HepG2 (cell line): ENCODE results near the gene ZNF597. TPM values are rescaled to one million over a fixed set of nuclear protein-coding genes. Genes with fewer than 3 reads are reported as not detected.

Source experiments
- CBFB ChIP-seq: sonication (generic); formaldehyde crosslinking; IDR thresholded peaks from 2 replicates; pipeline ENCODE4 v1.4.0; 2020; ENCODE audit warnings: missing genetic modification reagents
- GTF3A ChIP-seq: sonication (generic); formaldehyde crosslinking; conservative IDR thresholded peaks from 2 replicates; pipeline ENCODE4 v1.4.0; 2020; ENCODE audit warnings: mild to moderate bottlenecking, missing genetic modification reagents
- HNRNPLL ChIP-seq: fragments of 200-400 bp; formaldehyde crosslinking; IDR thresholded peaks from 2 replicates; pipeline ENCODE4 v1.6.1; 2017; ENCODE audit warnings: mild to moderate bottlenecking, low read depth, low read length; ENCODE audit not compliant: poor library complexity, severe bottlenecking
- KLF12 ChIP-seq: sonication (generic); formaldehyde crosslinking; IDR thresholded peaks from 2 replicates; pipeline ENCODE4 v1.4.0; 2020; ENCODE audit warnings: missing genetic modification reagents, borderline replicate concordance
- KMT2A ChIP-seq: sonication (generic); formaldehyde crosslinking; IDR thresholded peaks from 2 replicates; pipeline ENCODE4 v1.4.0; 2020; ENCODE audit warnings: missing genetic modification reagents
- MIER2 ChIP-seq: IDR thresholded peaks from 2 replicates; pipeline ENCODE4 v1.6.1; 2016; ENCODE audit warnings: missing biosample characterization, missing genetic modification reagents
- MYC ChIP-seq: sonication (generic); formaldehyde crosslinking; IDR thresholded peaks from 2 replicates; pipeline ENCODE4 v1.9.0; 2021; ENCODE audit warnings: missing genetic modification reagents, borderline replicate concordance
- PHB2 ChIP-seq: fragments of 450-650 bp; IDR thresholded peaks from 2 replicates; pipeline ENCODE4 v1.6.1; 2018; ENCODE audit not compliant: partially characterized antibody
- PRPF4 ChIP-seq: fragments of 200-400 bp; formaldehyde crosslinking; IDR thresholded peaks from 2 replicates; pipeline ENCODE4 v1.6.1; 2016; ENCODE audit warnings: low read length, low read depth; ENCODE audit not compliant: poor library complexity, severe bottlenecking
- RFXAP ChIP-seq: sonication (generic); formaldehyde crosslinking; IDR thresholded peaks from 2 replicates; pipeline ENCODE4 v1.4.0; 2020; ENCODE audit warnings: missing genetic modification reagents, borderline replicate concordance
- STAG1 ChIP-seq: sonication (generic); formaldehyde crosslinking; IDR thresholded peaks from 2 replicates; pipeline ENCODE4 v1.4.0; 2020; ENCODE audit warnings: missing genetic modification reagents
- TCF12 ChIP-seq, 2 experiments: fragments of 450-650 bp in 1 of 2; sonication (generic) in 1 of 2; formaldehyde crosslinking in 1 of 2; IDR thresholded peaks; 2 replicates each; pipeline versions ENCODE4 v1.6.1 to v1.8.0; 2017 to 2022; ENCODE audit warnings: antibody characterized with exemption in 1 of 2, mild to moderate bottlenecking in 1 of 2, missing genetic modification reagents in 1 of 2, moderate library complexity in 1 of 2
- ZIK1 ChIP-seq: sonication (generic); formaldehyde crosslinking; IDR thresholded peaks from 2 replicates; pipeline ENCODE4 v1.5.0; 2020; ENCODE audit warnings: mild to moderate bottlenecking, low read depth, missing genetic modification reagents, borderline replicate concordance
- ZNF256 ChIP-seq: sonication (generic); formaldehyde crosslinking; conservative IDR thresholded peaks from 2 replicates; pipeline ENCODE4 v1.4.0; 2020; ENCODE audit warnings: missing genetic modification reagents
- ZNF546 ChIP-seq: sonication (generic); formaldehyde crosslinking; conservative IDR thresholded peaks from 2 replicates; pipeline ENCODE4 v1.8.1; 2023; ENCODE audit warnings: mild to moderate bottlenecking, missing genetic modification reagents
- ZNF570 ChIP-seq: sonication (generic); formaldehyde crosslinking; IDR thresholded peaks from 2 replicates; pipeline ENCODE4 v1.4.0; 2020; ENCODE audit warnings: mild to moderate bottlenecking, missing genetic modification reagents, borderline replicate concordance
- ZNF672 ChIP-seq: sonication (generic); formaldehyde crosslinking; IDR thresholded peaks from 2 replicates; pipeline ENCODE4 v1.8.1; 2022; ENCODE audit warnings: missing genetic modification reagents
- ZNF709 ChIP-seq: sonication (generic); formaldehyde crosslinking; IDR thresholded peaks from 2 replicates; pipeline ENCODE4 v1.5.0; 2020; ENCODE audit warnings: mild to moderate bottlenecking, missing genetic modification reagents
- ZNF772 ChIP-seq: sonication (generic); formaldehyde crosslinking; IDR thresholded peaks from 2 replicates; pipeline ENCODE4 v1.5.0; 2020; ENCODE audit warnings: mild to moderate bottlenecking, missing genetic modification reagents
- ZNF773 ChIP-seq: sonication (generic); formaldehyde crosslinking; IDR thresholded peaks from 2 replicates; pipeline ENCODE4 v1.4.0; 2020; ENCODE audit warnings: missing genetic modification reagents, borderline replicate concordance
- ZNF781 ChIP-seq: sonication (generic); formaldehyde crosslinking; IDR thresholded peaks from 2 replicates; pipeline ENCODE4 v1.5.1; 2020; ENCODE audit warnings: borderline replicate concordance, mild to moderate bottlenecking, missing genetic modification reagents; ENCODE audit errors: not compliant biosample characterization
- polyA plus RNA-seq, 8 experiments: library from polyadenylated mRNA; depleted of rRNA in 3 of 8; stranded (reverse) in 7 of 8; unstranded in 1 of 8; fragments of >200 nt; fragmentation: Illumina TruSeq in 4 of 8; extraction: Trizol in 4 of 8; gene quantifications; 2 replicates each; pipeline versions ENCODE4 v1.2.1 to v1.2.3, GENCODE V29; 2011 to 2016; ENCODE audit warnings: low read depth in 4 of 8, missing spikeins in 1 of 8, mixed read lengths in 1 of 8; ENCODE audit not compliant: insufficient read depth in 1 of 8
- total RNA-seq, 5 experiments: library from RNA; depleted of rRNA; stranded (reverse); fragments of >200 nt; fragmentation: Illumina TruSeq; extraction: Trizol; gene quantifications; 2 replicates each; pipeline ENCODE4 v1.2.3, GENCODE V29; 2016; ENCODE audit warnings: low read depth in 1 of 5
- TF ChIP-seq, protein P1 (sequence below): fragments of 450-650 bp; IDR thresholded peaks from 2 replicates; pipeline ENCODE4 v1.6.1; 2017
- TF ChIP-seq, protein P2 (sequence below): IDR thresholded peaks from 2 replicates; pipeline ENCODE4 v1.6.1; 2012; ENCODE audit warnings: low read depth, low read length, improper control_type of control experiment
- TF ChIP-seq, protein P3 (sequence below): sonication (generic); formaldehyde crosslinking; conservative IDR thresholded peaks from 2 replicates; pipeline ENCODE4 v1.4.0; 2020; ENCODE audit warnings: mild to moderate bottlenecking, missing genetic modification reagents, moderate library complexity

Gene ZNF597
- total and polyA plus RNA-seq, 2 of the 13 experiments (the other 11 are each of a cell fraction or from before 2014, with no cell fraction given), result 1.3 to 2.4 TPM

DNA sequence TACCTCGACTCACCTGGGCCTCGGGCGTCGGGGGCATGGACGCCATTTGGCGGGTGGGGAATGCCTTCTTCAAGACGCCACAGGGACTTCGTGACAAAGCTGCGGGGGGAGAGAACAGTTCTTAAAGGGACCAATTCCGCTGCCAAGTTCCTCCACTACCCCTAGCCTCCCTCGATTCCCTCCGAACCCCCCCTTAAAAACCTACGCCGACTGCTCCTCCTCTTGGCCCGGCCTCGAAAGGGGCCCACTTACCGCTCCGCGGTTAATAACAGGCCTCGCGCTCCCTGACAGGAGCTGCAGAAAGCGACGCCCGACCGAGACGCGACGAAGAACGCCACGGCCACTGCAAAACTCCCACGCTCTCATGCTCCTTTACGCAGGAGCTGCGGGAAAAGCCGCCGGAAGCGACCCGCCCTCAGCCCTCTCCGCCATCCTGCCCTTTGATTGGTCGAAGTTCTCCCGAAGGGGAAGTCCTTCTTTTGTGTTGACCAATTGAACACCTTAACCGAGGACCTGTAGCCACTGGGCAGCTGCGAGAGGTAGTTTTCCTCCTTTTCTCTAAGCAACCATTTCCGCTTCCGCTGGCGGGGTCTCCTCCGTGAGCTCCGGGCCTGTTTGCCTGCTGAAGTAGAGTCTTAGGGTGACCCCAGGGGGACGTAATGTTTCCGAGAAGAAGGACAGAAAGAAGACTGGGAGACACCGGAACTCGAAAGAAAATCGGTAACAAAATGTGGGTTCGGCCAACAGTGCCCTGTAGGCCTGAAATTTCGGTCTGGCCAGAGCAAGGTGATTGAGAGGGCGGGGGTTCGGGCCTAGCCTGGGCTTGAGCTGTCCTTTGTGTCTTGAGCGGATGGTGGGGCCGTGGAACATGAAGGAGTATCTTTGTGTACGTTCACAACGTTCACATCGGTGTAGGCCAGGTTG, at the start of gene ZNF597, which contains the start of gene NAA60 (continued):
- no peak for TF ChIP-seq ZNF781
- TF ChIP-seq PHB2, result no peak
- TF ChIP-seq ZNF672, result no peak
- TF ChIP-seq CBFB (CRISPR knock-in tag), result no peak
- no peak for TF ChIP-seq MIER2 (CRISPR knock-in tag)
- TF ChIP-seq KMT2A (CRISPR knock-in tag), result no peak
- TF ChIP-seq, protein P1, sequence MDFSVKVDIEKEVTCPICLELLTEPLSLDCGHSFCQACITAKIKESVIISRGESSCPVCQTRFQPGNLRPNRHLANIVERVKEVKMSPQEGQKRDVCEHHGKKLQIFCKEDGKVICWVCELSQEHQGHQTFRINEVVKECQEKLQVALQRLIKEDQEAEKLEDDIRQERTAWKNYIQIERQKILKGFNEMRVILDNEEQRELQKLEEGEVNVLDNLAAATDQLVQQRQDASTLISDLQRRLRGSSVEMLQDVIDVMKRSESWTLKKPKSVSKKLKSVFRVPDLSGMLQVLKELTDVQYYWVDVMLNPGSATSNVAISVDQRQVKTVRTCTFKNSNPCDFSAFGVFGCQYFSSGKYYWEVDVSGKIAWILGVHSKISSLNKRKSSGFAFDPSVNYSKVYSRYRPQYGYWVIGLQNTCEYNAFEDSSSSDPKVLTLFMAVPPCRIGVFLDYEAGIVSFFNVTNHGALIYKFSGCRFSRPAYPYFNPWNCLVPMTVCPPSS, result no peak
- no peak for TF ChIP-seq STAG1 (CRISPR knock-in tag)
- TF ChIP-seq, protein P2, sequence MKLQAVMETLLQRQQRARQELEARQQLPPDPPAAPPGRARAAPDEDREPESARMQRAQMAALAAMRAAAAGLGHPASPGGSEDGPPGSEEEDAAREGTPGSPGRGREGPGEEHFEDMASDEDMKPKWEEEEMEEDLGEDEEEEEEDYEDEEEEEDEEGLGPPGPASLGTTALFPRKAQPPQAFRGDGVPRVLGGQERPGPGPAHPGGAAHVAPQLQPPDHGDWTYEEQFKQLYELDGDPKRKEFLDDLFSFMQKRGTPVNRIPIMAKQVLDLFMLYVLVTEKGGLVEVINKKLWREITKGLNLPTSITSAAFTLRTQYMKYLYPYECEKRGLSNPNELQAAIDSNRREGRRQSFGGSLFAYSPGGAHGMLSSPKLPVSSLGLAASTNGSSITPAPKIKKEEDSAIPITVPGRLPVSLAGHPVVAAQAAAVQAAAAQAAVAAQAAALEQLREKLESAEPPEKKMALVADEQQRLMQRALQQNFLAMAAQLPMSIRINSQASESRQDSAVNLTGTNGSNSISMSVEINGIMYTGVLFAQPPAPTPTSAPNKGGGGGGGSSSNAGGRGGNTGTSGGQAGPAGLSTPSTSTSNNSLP, result no peak
- TF ChIP-seq ZNF772, result no peak
- no peak for TF ChIP-seq PRPF4
- TF ChIP-seq KLF12 (CRISPR knock-in tag), result no peak
- TF ChIP-seq ZNF709 (CRISPR knock-in tag), result no peak
- TF ChIP-seq MYC (CRISPR knock-in tag), result peak; percentile 45; the same call in 1 of the 2 replicates
- no peak for TF ChIP-seq ZNF546
- no peak for TF ChIP-seq ZNF773 (CRISPR knock-in tag)
- TF ChIP-seq ZNF256 (CRISPR knock-in tag), result no peak
- TF ChIP-seq ZNF570 (CRISPR knock-in tag), result no peak
- no peak for TF ChIP-seq GTF3A (CRISPR knock-in tag)
- TF ChIP-seq ZIK1 (CRISPR knock-in tag), result no peak
- peak; percentile 54 for TF ChIP-seq HNRNPLL
- TF ChIP-seq, protein P3, sequence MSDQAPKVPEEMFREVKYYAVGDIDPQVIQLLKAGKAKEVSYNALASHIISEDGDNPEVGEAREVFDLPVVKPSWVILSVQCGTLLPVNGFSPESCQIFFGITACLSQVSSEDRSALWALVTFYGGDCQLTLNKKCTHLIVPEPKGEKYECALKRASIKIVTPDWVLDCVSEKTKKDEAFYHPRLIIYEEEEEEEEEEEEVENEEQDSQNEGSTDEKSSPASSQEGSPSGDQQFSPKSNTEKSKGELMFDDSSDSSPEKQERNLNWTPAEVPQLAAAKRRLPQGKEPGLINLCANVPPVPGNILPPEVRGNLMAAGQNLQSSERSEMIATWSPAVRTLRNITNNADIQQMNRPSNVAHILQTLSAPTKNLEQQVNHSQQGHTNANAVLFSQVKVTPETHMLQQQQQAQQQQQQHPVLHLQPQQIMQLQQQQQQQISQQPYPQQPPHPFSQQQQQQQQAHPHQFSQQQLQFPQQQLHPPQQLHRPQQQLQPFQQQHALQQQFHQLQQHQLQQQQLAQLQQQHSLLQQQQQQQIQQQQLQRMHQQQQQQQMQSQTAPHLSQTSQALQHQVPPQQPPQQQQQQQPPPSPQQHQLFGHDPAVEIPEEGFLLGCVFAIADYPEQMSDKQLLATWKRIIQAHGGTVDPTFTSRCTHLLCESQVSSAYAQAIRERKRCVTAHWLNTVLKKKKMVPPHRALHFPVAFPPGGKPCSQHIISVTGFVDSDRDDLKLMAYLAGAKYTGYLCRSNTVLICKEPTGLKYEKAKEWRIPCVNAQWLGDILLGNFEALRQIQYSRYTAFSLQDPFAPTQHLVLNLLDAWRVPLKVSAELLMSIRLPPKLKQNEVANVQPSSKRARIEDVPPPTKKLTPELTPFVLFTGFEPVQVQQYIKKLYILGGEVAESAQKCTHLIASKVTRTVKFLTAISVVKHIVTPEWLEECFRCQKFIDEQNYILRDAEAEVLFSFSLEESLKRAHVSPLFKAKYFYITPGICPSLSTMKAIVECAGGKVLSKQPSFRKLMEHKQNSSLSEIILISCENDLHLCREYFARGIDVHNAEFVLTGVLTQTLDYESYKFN (CRISPR knock-in tag), result no peak
- no peak for TF ChIP-seq TCF12 (IDR thresholded peaks at IDR 0.05)
- no peak for TF ChIP-seq TCF12 (CRISPR knock-in tag; IDR thresholded peaks at IDR 0.05)
- no peak for TF ChIP-seq RFXAP
